Measurements from ENCODE around the gene B3GAT3. TPM values are rescaled to one million over a fixed set of nuclear protein-coding genes. Genes with fewer than 3 reads are reported as not detected.

B3GAT3 gene
- total RNA-seq = 10 to 100 TPM; 29.7 to 51.8 (median 35.2) TPM

- peak within 1 kb of the TSS; percentile 42 for H3K4me3 ChIP-seq (ENCODE audit: low read depth, poor library complexity, severe bottlenecking)
- intact Hi-C loops (cut with DNase I; ENCODE audit: low total_unique reads) = no loop called here
- DNase-seq (ENCODE audit: low spot score in 2 of 2) = peak; percentile 97 to 100
- TF ChIP-seq POLR2A (IDR thresholded peaks at IDR 0.05) = no peak
- TF ChIP-seq CTCF (IDR thresholded peaks at IDR 0.05) = no peak
- 1 to 3% methylated on average over 17 to 76 of the region's 77 CpGs for WGBS, 2 donors
These were observed at the start of gene B3GAT3 for GRCh38 chr11:62621567-62622470. Gene B3GAT3 (minus strand): TSS chr11:62621986. CDS start chr11:62621947, 39 bp downstream.

DNA sequence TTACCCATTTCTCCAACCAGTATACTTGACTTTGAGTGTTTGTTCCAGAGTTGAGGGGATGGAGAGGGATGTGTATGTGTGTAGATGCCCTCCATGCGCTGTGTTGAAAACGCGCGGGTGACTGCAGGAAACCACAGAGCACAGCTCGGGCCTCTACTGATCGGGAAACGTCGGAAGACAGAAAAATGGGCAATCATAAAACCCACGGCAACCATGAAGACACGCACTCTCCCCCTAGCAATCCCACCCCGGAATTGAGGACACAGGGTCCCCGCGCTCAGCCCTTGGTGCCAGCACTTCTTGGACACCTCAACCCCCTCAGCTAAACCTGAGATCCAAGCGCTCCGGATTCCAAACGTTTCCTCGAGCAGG is 49.4 kb upstream of the B3GAT3 start:
- TF ChIP-seq CTCF (IDR thresholded peaks at IDR 0.05) (no peak), POLR2A (IDR thresholded peaks at IDR 0.05) (no peak)
- DNase-seq (ENCODE audit: low spot score in 2 of 2) = no peak
- WGBS, 2 donors = 1 to 2% methylated on average over 17 of the region's 17 CpGs
- intact Hi-C loops (cut with DNase I; ENCODE audit: low total_unique reads) = no loop called here
- peak overlapping the region; percentile 90 for H3K4me3 ChIP-seq (ENCODE audit: low read depth, poor library complexity, severe bottlenecking)

- no peak overlapping the region for H3K4me3 ChIP-seq (ENCODE audit: low read depth, poor library complexity, severe bottlenecking)
- no peak for TF ChIP-seq POLR2A (IDR thresholded peaks at IDR 0.05)
- TF ChIP-seq CTCF (IDR thresholded peaks at IDR 0.05) = no peak
- intact Hi-C loops (cut with DNase I; ENCODE audit: low total_unique reads) = no loop called here
- no peak for DNase-seq (ENCODE audit: low spot score in 2 of 2)
- 63 to 64% methylated on average over 4 of the region's 4 CpGs for WGBS, 2 donors
These were observed 47.8 kb upstream of the B3GAT3 start for GRCh38 chr11:62669420-62670161.

DNA sequence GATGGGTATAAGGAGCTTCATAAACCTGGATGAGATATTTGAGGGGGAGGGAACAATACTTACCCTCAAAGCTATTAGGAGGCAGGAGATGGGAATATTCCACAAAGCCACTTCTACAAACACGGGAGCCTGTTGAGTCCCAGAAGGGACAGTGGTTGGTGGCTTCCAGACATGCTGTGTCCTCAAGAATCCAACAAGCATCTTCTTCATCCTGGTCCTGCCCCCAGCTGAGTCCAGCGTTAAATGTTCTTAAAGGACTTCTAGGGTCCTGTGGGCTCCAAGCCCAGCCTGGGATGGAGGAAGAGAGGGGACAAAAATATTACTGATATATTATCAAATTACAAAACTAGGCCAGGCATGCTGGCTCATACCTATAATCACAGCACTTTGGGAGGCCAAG is 45.7 kb upstream of the B3GAT3 start:
- WGBS, 2 donors = 84 to 87% methylated on average over 2 of the region's 2 CpGs
- H3K4me3 ChIP-seq (ENCODE audit: low read depth, poor library complexity, severe bottlenecking) = no peak overlapping the region
- DNase-seq (ENCODE audit: low spot score in 2 of 2) = no peak
- intact Hi-C loops (cut with DNase I; ENCODE audit: low total_unique reads) = no loop called here
- TF ChIP-seq CTCF (IDR thresholded peaks at IDR 0.05) (no peak), POLR2A (IDR thresholded peaks at IDR 0.05) (no peak)

- intact Hi-C loops (cut with DNase I; ENCODE audit: low total_unique reads) = no loop called here
- no peak for TF ChIP-seq POLR2A (IDR thresholded peaks at IDR 0.05)
- no peak for TF ChIP-seq CTCF (IDR thresholded peaks at IDR 0.05)
- peak overlapping the region; percentile 60 for H3K4me3 ChIP-seq (ENCODE audit: low read depth, poor library complexity, severe bottlenecking)
- WGBS, 2 donors = 22 to 53% methylated on average over 12 to 16 of the region's 16 CpGs
- no peak for DNase-seq (ENCODE audit: low spot score in 2 of 2)
These were observed 44.6 kb upstream of the B3GAT3 start for GRCh38 chr11:62666259-62666926.
